GM19324 (cell line): ENCODE results near the gene PCDHGA1.

Experiments used
- ATAC-seq: cut with Tn5 transposase; IDR thresholded peaks from one replicate; pipeline ENCODE4 v1.9.1; 2021; ENCODE audit warnings: mild to moderate bottlenecking, moderate library complexity; ENCODE audit not compliant: unreplicated experiment, low FRiP score

PCDHGA1 gene

GRCh38 chr5:141510160-141510559 is 179.8 kb downstream of the PCDHGA1 start:
- no peak for ATAC-seq

- peak; percentile 43 for ATAC-seq
These were observed 180.7 kb downstream of the PCDHGA1 start for GRCh38 chr5:141510850-141511601.

DNA sequence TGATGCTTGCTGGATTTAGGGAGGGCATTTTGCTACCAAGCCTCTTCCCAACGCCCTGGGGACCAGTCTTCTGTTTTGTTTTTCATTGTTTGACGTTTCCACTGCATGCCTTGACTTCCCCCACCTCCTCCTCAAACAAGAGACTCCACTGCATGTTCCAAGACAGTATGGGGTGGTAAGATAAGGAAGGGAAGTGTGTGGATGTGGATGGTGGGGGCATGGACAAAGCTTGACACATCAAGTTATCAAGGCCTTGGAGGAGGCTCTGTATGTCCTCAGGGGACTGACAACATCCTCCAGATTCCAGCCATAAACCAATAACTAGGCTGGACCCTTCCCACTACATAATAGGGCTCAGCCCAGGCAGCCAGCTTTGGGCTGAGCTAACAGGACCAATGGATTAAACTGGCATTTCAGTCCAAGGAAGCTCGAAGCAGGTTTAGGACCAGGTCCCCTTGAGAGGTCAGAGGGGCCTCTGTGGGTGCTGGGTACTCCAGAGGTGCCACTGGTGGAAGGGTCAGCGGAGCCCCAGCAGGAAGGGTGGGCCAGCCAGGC is 181.5 kb downstream of the PCDHGA1 start:
- no peak for ATAC-seq

- no peak for ATAC-seq
These were observed 182.1 kb downstream of the PCDHGA1 start for GRCh38 chr5:141512390-141512910.

- no peak for ATAC-seq
These were observed 182.8 kb downstream of the PCDHGA1 start for GRCh38 chr5:141512911-141513626.

GRCh38 chr5:141513627-141514329 is 183.5 kb downstream of the PCDHGA1 start:
- ATAC-seq, result peak; percentile 43

- ATAC-seq, result no peak
These were observed 184.2 kb downstream of the PCDHGA1 start for GRCh38 chr5:141514330-141515133.

DNA sequence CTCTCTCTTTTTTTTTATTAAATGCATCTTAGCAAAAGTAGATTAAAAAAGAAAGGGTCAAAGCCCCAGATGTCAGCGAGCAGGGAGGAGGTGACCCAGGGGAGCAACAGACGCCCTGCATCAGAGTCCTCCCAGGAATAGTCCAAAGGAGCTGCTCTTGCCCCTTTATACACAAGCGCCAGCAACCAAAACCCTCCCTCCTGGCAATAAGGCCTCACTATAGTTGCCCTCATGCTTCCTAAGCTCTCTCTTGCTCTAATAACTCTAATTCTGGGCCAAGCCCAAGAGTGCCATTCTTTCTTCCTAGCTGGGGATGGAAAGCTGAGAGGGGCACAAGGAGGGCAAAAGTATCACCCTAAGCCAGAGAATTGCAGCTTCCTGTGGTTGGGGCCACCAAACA is 184.8 kb downstream of the PCDHGA1 start:
- ATAC-seq, result no peak

GRCh38 chr5:141515946-141516671 is 185.8 kb downstream of the PCDHGA1 start:
- no peak for ATAC-seq

DNA sequence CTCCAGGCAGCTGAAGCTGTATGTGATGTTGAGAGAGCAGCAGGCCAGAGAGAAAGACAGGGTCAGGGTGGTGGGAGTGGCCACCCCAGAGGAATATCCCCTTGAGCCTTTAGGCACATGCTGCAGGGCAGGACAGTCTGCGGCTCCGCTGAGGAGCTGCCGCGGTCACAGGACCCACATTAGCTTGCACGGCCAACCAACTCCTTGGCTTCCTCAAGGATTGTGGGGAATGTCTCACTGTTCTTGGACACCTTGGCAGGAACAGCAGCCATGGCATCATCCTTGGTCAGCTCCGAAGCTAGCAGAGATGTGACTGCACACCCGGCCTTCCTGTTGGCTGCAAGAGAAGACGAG is 186.3 kb downstream of the PCDHGA1 start:
- no peak for ATAC-seq

DNA sequence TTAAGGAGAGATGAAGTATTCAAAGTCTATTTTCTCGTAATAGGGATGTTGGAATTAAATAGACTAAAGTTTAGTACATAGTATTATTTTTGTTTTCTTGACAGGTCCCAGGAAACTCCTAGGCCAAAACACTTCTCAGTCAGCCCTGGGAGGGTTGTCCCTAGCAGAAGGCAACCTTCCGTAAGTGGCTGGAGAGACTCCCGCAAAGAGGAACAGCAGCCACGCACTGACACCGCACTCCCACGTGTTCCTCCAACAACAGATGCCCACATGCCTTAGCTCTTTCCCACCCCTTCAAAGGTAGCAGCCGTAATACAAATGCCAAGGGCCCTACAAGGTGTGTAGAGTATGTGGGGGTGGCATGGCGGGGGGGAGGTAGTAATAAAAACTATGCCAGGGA is 187.0 kb downstream of the PCDHGA1 start:
- ATAC-seq, result no peak

GRCh38 chr5:141517880-141518617 is 187.7 kb downstream of the PCDHGA1 start:
- ATAC-seq, result no peak

DNA sequence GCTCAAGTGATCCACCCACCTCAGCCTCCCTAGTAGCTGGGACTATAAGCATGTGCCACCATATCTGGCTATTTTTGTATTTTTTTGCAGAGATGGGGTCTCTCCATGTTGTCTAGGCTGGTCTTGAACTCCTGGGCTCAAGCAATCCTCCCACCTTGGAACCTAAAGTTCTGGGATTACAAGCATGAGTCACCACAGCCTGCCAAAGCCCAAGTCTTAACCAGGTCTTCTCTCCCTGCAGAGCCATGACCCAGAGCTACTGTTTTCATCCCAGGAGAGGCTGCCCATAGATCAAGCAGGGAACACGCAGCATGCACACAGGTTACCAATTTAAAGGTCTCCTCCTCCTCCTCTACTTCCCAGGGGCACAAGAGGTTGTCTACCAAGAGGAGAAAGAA is 188.3 kb downstream of the PCDHGA1 start:
- ATAC-seq, result no peak

GRCh38 chr5:141519605-141520565 is 189.6 kb downstream of the PCDHGA1 start:
- ATAC-seq, result no peak

GRCh38 chr5:141521244-141521781 is 191.0 kb downstream of the PCDHGA1 start:
- no peak for ATAC-seq

- no peak for ATAC-seq
These were observed 192.0 kb downstream of the PCDHGA1 start for GRCh38 chr5:141522301-141522700.

- no peak for ATAC-seq
These were observed 193.7 kb downstream of the PCDHGA1 start for GRCh38 chr5:141523991-141524390.
